ENCODE data around the gene TAMM41.

The TAMM41 gene

DNA sequence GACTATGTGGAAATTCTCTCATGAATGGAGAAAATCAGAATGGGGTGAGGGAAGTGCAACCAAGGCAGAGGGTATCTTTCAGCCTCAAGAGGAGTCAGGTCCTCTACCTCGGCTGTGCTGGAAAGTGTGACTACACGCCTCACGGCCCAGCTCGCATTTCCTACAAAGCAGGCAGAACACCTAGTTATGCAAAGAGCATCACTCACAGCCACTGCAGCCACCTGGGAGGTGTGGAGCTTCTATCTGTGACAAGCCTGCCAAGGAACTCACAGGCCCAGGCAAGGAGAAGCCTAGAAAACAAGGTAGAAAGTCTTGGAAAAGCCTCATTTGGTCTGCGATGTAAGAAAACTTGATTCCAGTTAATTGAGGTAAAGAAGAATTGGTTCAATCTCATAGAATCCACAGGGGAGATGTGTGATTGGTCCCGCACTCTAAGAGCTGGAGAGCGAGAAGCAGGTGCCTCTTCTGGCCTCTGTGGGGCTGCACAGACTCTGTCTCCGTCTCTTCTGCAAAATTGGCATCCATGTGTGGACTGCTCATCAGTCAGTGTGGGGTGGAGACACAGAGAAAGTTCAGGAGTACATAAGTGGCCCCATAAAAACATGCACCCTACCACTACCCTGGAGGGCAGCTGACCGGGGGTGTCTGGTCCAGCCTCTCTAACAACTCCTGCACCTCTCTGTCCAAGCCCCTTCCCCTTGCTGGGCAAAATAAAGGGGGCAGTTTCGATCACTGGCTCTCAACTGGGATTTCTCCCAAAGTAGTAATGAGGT, 76.8 kb downstream of the TAMM41 start:
- Histone ChIP-seq H3K27me3 (no peaks in the 10 kb centered on the region), H3K27ac (no peak overlapping the region), H3K4me1 (ENCODE audit: control insufficient read depth in 1 of 2, insufficient read depth in 1 of 2, low read depth in 1 of 2, low read length in 1 of 2) (peaks cover 0 to 4% of the 10 kb centered on the region in 2 experiments), H3K36me3 (no peaks in the 10 kb centered on the region), H3K9me3 (no peaks in the 10 kb centered on the region), H3K4me3 (ENCODE audit: low read depth in 1 of 2, low read length in 1 of 2) (no peak overlapping the region)
- TF ChIP-seq, protein P1, sequence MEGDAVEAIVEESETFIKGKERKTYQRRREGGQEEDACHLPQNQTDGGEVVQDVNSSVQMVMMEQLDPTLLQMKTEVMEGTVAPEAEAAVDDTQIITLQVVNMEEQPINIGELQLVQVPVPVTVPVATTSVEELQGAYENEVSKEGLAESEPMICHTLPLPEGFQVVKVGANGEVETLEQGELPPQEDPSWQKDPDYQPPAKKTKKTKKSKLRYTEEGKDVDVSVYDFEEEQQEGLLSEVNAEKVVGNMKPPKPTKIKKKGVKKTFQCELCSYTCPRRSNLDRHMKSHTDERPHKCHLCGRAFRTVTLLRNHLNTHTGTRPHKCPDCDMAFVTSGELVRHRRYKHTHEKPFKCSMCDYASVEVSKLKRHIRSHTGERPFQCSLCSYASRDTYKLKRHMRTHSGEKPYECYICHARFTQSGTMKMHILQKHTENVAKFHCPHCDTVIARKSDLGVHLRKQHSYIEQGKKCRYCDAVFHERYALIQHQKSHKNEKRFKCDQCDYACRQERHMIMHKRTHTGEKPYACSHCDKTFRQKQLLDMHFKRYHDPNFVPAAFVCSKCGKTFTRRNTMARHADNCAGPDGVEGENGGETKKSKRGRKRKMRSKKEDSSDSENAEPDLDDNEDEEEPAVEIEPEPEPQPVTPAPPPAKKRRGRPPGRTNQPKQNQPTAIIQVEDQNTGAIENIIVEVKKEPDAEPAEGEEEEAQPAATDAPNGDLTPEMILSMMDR (IDR thresholded peaks at IDR 0.05) = no peak

DNA sequence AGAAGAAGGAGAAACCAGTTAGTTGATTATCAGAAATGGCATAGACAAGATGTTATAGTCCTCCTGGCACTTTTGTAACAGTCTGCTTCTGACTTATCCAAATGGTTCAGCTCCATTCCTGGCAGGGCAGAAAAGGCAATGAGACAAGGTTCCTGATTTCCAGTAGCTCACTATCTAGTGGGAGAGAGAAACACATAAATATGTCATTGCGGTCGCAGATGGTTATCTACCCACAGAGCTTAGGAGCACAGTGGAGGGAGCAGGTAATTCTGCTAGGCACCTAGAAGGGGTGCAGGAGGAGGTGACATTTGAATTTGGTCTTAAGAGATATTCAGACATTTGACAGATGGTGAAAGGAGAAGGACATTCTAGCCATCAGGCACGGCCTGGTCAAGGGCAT, 78.1 kb downstream of the TAMM41 start:
- Histone ChIP-seq H3K9me3 (no peaks in the 10 kb centered on the region), H3K27me3 (no peaks in the 10 kb centered on the region), H3K36me3 (no peaks in the 10 kb centered on the region), H3K4me1 (ENCODE audit: control insufficient read depth in 1 of 2, insufficient read depth in 1 of 2, low read depth in 1 of 2, low read length in 1 of 2) (peaks cover 0 to 4% of the 10 kb centered on the region in 2 experiments), H3K27ac (no peak overlapping the region), H3K4me3 (ENCODE audit: low read depth in 1 of 2, low read length in 1 of 2) (no peak overlapping the region)
- TF ChIP-seq, protein P1 (IDR thresholded peaks at IDR 0.05) = no peak

DNA sequence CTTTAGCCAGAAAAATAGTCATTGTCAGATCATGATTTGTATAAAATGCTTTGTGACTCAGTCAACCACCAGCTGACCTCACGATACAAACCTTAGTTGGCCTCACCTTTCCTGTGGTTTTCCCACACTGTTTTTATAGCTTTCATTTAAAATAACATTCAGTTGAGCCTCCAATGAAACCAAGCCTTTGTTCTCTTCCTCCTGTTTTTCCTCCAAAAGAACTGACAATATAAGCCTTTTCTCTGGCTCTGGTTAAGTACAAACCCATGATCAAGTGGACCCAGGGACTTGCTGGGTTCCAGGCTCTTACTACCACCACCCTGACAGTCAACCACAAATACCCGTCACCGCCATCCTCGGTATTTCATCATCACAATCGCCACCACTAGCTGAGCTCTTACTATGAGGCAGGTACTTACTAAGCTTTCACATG, 81.7 kb downstream of the TAMM41 start:
- TF ChIP-seq, protein P1 (IDR thresholded peaks at IDR 0.05) = no peak
- no peak overlapping the region for H3K27ac ChIP-seq

GRCh38 chr3:11759996-11760395, 86.7 kb downstream of the TAMM41 start:
- H3K9me3 ChIP-seq = no peaks in the 10 kb centered on the region
- H3K36me3 ChIP-seq = no peaks in the 10 kb centered on the region
- no peaks in the 10 kb centered on the region for H3K4me1 ChIP-seq (ENCODE audit: control insufficient read depth in 1 of 2, insufficient read depth in 1 of 2, low read depth in 1 of 2, low read length in 1 of 2)
- no peak overlapping the region for H3K27ac ChIP-seq
- H3K4me3 ChIP-seq (ENCODE audit: low read depth in 1 of 2, low read length in 1 of 2) = no peak overlapping the region
- TF ChIP-seq, protein P1 (IDR thresholded peaks at IDR 0.05) = no peak
- no peaks in the 10 kb centered on the region for H3K27me3 ChIP-seq

More for the DNA sequence above, 81.7 kb downstream of the TAMM41 start:
- H3K9me3 ChIP-seq = no peaks in the 10 kb centered on the region
- no peaks in the 10 kb centered on the region for H3K36me3 ChIP-seq
- H3K4me1 ChIP-seq (ENCODE audit: control insufficient read depth in 1 of 2, insufficient read depth in 1 of 2, low read depth in 1 of 2, low read length in 1 of 2) = no peaks in the 10 kb centered on the region
- no peaks in the 10 kb centered on the region for H3K27me3 ChIP-seq
- H3K4me3 ChIP-seq (ENCODE audit: low read depth in 1 of 2, low read length in 1 of 2) = no peak overlapping the region

GRCh38 chr3:11757929-11758328, 88.8 kb downstream of the TAMM41 start:
- Histone ChIP-seq H3K27me3 (no peaks in the 10 kb centered on the region), H3K36me3 (no peaks in the 10 kb centered on the region), H3K27ac (no peak overlapping the region), H3K4me3 (ENCODE audit: low read depth in 1 of 2, low read length in 1 of 2) (no peak overlapping the region), H3K4me1 (ENCODE audit: control insufficient read depth in 1 of 2, insufficient read depth in 1 of 2, low read depth in 1 of 2, low read length in 1 of 2) (no peaks in the 10 kb centered on the region), H3K9me3 (no peaks in the 10 kb centered on the region)
- TF ChIP-seq, protein P1 (IDR thresholded peaks at IDR 0.05) = no peak
